HEK293 (cell line): ENCODE measurements around the gene CEP83.
"Not testable (repeated sequence)": the region's sequence is repeated elsewhere in the genome, so short reads cannot be mapped to it uniquely, and the experiment has no call there.

Source experiments
- CTCF ChIA-PET: fragments of 350-600 bp; formaldehyde crosslinking; extraction: SDS; loops from one replicate; lab custom pipeline; 2021; ENCODE audit warnings: antibody characterized with exemption; lab: Yijun Ruan, JAX
- POLR2A ChIA-PET: fragments of 300-600 bp; formaldehyde crosslinking; extraction: SDS; loops from one replicate; lab custom pipeline; 2020; ENCODE audit warnings: antibody characterized with exemption, inconsistent platforms; lab: Yijun Ruan, JAX
- H3K27ac ChIP-seq: fragments of 200-500 bp; sonication (Bioruptor generic); 2 replicates; pipeline ENCODE4 v1.5.1; 2014; ENCODE audit warnings: low read depth, low read length, control low read depth, inconsistent platforms; ENCODE audit errors: extremely low read depth
- H3K36me3 ChIP-seq, 2 experiments: fragments of 200-500 bp in 1 of 2; sonication (Bioruptor generic) in 1 of 2; 1 replicate in 1 of 2; 2 replicates in 1 of 2; pipeline ENCODE4 v1.5.1; 2014 to 2017; ENCODE audit warnings: inconsistent platforms in 2 of 2, low read length in 2 of 2; ENCODE audit not compliant: control insufficient read depth in 2 of 2, insufficient read depth in 1 of 2
- H3K4me1 ChIP-seq: fragments of 200-500 bp; sonication (Bioruptor generic); 2 replicates; pipeline ENCODE4 v1.5.1; 2014; ENCODE audit warnings: mild to moderate bottlenecking, low read length, inconsistent platforms; ENCODE audit not compliant: control insufficient read depth, insufficient read depth
- H3K4me3 ChIP-seq: 2 replicates; pipeline ENCODE4 v1.5.1; 2011; ENCODE audit warnings: low read depth, mild to moderate bottlenecking, control low read depth, low read length, moderate library complexity
- H3K9me3 ChIP-seq: fragments of 200-500 bp; sonication (Bioruptor generic); 2 replicates; pipeline ENCODE4 v1.5.1; 2014; ENCODE audit warnings: low read depth, low read length, inconsistent platforms; ENCODE audit not compliant: control insufficient read depth, insufficient read depth
- KLF7 ChIP-seq: fragments of 450-650 bp; formaldehyde crosslinking; IDR thresholded peaks from 2 replicates; pipeline ENCODE4 v1.5.1; 2016; ENCODE audit warnings: missing biosample characterization, missing genetic modification characterization, borderline replicate concordance
- PRDM1 ChIP-seq: fragments of 450-650 bp; formaldehyde crosslinking; IDR thresholded peaks from 2 replicates; pipeline ENCODE4; 2016; ENCODE audit warnings: missing biosample characterization, missing genetic modification characterization
- ZBTB48 ChIP-seq: fragments of 450-650 bp; formaldehyde crosslinking; IDR thresholded peaks from 2 replicates; pipeline ENCODE4 v1.5.1; 2016; ENCODE audit warnings: missing biosample characterization, missing genetic modification characterization
- ZFP69B ChIP-seq: fragments of 450-650 bp; formaldehyde crosslinking; IDR thresholded peaks from 2 replicates; pipeline ENCODE4 v1.5.1; 2016; ENCODE audit warnings: missing biosample characterization, missing genetic modification characterization
- ZNF23 ChIP-seq: fragments of 450-650 bp; formaldehyde crosslinking; IDR thresholded peaks from 2 replicates; pipeline ENCODE4 v1.5.1; 2016; ENCODE audit warnings: missing biosample characterization, missing genetic modification characterization, borderline replicate concordance
- ZNF561 ChIP-seq: fragments of 450-650 bp; IDR thresholded peaks from 2 replicates; pipeline ENCODE4 v1.5.1; 2018; ENCODE audit warnings: missing biosample characterization, missing genetic modification characterization, borderline replicate concordance
- ZNF596 ChIP-seq: fragments of 450-650 bp; IDR thresholded peaks from 2 replicates; pipeline ENCODE4 v1.5.0; 2018; ENCODE audit warnings: missing biosample characterization, mild to moderate bottlenecking, missing genetic modification characterization, moderate library complexity
- ZNF747 ChIP-seq: fragments of 450-650 bp; formaldehyde crosslinking; IDR thresholded peaks from 2 replicates; pipeline ENCODE4 v1.5.1; 2016; ENCODE audit warnings: missing biosample characterization, missing genetic modification characterization
- ZNF837 ChIP-seq: fragments of 450-650 bp; formaldehyde crosslinking; IDR thresholded peaks from 2 replicates; pipeline ENCODE4 v1.5.1; 2016; ENCODE audit warnings: missing biosample characterization, missing genetic modification characterization
- TF ChIP-seq, protein P1 (sequence below): sonication (generic); formaldehyde crosslinking; IDR thresholded peaks from 2 replicates; pipeline ENCODE4 v1.8.1; 2022; ENCODE audit warnings: mild to moderate bottlenecking, moderate library complexity, missing genetic modification reagents
- TF ChIP-seq, protein P2 (sequence below): fragments of 450-650 bp; formaldehyde crosslinking; IDR thresholded peaks from 2 replicates; pipeline ENCODE4 v1.5.1; 2016; ENCODE audit warnings: missing biosample characterization, missing genetic modification characterization, borderline replicate concordance
- TF ChIP-seq, protein P3 (sequence below): fragments of 450-650 bp; formaldehyde crosslinking; IDR thresholded peaks from 2 replicates; pipeline ENCODE4 v1.5.1; 2016; ENCODE audit warnings: missing biosample characterization, missing genetic modification characterization
- TF ChIP-seq, protein P4 (sequence below): fragments of 450-650 bp; formaldehyde crosslinking; IDR thresholded peaks from 2 replicates; pipeline ENCODE4 v1.5.1; 2016; ENCODE audit warnings: missing biosample characterization, missing genetic modification characterization
- TF ChIP-seq, protein P5 (sequence below): fragments of 450-650 bp; formaldehyde crosslinking; IDR thresholded peaks from 2 replicates; pipeline ENCODE4 v1.5.1; 2016; ENCODE audit warnings: missing biosample characterization, missing genetic modification characterization, borderline replicate concordance

Gene CEP83

DNA sequence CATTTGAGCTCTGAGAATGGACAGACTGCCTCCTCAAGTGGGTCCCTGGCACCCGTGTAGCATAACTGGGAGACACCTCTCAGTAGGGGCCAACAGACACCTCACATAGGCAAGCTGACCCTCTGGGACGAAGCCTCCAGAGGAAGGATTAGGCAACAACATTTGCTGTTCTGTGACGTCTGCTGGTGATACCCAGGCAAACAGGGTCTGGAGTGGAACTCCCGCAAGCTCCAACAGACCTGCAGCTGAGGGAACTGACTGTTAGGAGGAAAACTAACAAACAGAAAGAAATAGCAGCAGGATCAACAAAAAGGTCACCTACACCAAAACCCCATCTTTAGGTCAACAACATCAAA is 69.6 kb downstream of the CEP83 start (continued):
- TF ChIP-seq, protein P1, sequence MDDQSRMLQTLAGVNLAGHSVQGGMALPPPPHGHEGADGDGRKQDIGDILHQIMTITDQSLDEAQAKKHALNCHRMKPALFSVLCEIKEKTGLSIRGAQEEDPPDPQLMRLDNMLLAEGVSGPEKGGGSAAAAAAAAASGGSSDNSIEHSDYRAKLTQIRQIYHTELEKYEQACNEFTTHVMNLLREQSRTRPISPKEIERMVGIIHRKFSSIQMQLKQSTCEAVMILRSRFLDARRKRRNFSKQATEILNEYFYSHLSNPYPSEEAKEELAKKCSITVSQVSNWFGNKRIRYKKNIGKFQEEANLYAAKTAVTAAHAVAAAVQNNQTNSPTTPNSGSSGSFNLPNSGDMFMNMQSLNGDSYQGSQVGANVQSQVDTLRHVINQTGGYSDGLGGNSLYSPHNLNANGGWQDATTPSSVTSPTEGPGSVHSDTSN (CRISPR knock-in tag), result no peak
- no peak for TF ChIP-seq ZNF837 (tag by site-specific recombination)
- no peak for TF ChIP-seq ZNF596 (tag by site-specific recombination)
- TF ChIP-seq, protein P2, sequence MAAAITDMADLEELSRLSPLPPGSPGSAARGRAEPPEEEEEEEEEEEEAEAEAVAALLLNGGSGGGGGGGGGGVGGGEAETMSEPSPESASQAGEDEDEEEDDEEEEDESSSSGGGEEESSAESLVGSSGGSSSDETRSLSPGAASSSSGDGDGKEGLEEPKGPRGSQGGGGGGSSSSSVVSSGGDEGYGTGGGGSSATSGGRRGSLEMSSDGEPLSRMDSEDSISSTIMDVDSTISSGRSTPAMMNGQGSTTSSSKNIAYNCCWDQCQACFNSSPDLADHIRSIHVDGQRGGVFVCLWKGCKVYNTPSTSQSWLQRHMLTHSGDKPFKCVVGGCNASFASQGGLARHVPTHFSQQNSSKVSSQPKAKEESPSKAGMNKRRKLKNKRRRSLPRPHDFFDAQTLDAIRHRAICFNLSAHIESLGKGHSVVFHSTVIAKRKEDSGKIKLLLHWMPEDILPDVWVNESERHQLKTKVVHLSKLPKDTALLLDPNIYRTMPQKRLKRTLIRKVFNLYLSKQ (tag by site-specific recombination), result no peak
- no peak for TF ChIP-seq PRDM1 (tag by site-specific recombination)
- TF ChIP-seq, protein P3, sequence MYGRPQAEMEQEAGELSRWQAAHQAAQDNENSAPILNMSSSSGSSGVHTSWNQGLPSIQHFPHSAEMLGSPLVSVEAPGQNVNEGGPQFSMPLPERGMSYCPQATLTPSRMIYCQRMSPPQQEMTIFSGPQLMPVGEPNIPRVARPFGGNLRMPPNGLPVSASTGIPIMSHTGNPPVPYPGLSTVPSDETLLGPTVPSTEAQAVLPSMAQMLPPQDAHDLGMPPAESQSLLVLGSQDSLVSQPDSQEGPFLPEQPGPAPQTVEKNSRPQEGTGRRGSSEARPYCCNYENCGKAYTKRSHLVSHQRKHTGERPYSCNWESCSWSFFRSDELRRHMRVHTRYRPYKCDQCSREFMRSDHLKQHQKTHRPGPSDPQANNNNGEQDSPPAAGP, result no peak
- no peak for TF ChIP-seq ZFP69B (tag by site-specific recombination)

DNA sequence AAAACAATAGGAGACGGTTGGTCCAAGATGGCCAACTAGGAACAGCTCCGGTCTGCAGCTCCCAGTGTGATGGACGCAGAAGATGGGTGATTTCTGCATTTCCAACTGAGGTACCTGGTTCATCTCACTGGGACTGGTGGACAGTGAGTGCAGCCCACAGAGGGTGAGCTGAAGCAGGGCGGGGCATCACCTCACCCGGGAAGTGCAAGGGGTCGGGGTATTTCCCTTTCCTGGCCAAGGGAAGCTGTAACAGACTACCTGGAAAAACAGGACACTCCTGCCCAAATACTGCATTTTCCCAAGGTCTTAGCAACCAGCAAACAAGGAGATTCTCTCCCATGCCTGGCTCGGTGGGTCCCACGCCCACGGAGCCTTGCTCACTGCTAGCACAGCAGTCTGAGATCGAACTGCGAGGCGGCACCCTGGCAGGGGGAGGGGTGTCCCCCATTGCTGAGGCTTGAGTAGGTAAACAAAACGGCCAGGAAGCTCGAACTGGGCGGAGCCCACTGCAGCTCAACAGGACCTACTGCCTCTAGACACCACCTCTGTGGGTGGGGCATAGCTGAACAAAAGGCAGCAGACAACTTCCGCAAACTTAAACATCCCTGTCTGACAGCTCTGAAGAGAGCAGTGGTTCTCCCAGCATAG is 70.1 kb downstream of the CEP83 start:
- H3K4me3 ChIP-seq, POLR2A ChIA-PET, H3K4me1 ChIP-seq, H3K9me3 ChIP-seq, H3K27ac ChIP-seq, CTCF ChIA-PET: not testable (repeated sequence)
- peaks cover 0 to 12% of the 10 kb centered on the region in 2 experiments; a peak in 1 of 3 replicates for H3K36me3 ChIP-seq

DNA sequence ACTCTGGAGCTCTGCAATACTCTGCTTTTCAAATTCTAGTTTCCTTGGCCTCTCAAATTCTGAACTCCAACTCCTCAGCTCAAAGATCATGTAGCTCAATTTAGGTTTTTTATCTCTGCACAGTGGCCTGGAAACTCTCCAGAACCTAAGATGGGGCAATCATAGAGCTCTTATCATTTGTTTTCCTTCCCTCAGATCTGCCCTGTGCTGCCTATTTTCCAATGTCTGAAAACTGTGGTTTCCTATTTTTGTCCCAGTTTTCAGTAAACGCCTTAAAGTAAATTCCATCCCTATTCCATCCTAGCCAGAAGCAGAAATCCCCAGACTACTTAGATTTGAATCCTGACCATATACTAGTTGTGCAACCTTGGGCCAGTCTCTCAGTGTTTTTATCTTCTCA is 73.2 kb downstream of the CEP83 start:
- Histone ChIP-seq H3K4me1 (no peaks in the 10 kb centered on the region), H3K36me3 (peaks cover 0 to 13% of the 10 kb centered on the region in 2 experiments; a peak in 1 of 3 replicates), H3K9me3 (no peaks in the 10 kb centered on the region), H3K4me3 (no peak overlapping the region), H3K27ac (no peak overlapping the region)
- ChIA-PET POLR2A (no interaction called here), CTCF (no interaction called here)
- TF ChIP-seq ZBTB48 (tag by site-specific recombination) (no peak), KLF7 (no peak), ZNF561 (no peak), ZNF747 (no peak), ZNF23 (tag by site-specific recombination) (no peak)
- TF ChIP-seq, protein P4, sequence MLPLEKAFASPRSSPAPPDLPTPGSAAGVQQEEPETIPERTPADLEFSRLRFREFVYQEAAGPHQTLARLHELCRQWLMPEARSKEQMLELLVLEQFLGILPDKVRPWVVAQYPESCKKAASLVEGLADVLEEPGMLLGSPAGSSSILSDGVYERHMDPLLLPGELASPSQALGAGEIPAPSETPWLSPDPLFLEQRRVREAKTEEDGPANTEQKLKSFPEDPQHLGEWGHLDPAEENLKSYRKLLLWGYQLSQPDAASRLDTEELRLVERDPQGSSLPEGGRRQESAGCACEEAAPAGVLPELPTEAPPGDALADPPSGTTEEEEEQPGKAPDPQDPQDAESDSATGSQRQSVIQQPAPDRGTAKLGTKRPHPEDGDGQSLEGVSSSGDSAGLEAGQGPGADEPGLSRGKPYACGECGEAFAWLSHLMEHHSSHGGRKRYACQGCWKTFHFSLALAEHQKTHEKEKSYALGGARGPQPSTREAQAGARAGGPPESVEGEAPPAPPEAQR (tag by site-specific recombination), result no peak
- TF ChIP-seq, protein P5, sequence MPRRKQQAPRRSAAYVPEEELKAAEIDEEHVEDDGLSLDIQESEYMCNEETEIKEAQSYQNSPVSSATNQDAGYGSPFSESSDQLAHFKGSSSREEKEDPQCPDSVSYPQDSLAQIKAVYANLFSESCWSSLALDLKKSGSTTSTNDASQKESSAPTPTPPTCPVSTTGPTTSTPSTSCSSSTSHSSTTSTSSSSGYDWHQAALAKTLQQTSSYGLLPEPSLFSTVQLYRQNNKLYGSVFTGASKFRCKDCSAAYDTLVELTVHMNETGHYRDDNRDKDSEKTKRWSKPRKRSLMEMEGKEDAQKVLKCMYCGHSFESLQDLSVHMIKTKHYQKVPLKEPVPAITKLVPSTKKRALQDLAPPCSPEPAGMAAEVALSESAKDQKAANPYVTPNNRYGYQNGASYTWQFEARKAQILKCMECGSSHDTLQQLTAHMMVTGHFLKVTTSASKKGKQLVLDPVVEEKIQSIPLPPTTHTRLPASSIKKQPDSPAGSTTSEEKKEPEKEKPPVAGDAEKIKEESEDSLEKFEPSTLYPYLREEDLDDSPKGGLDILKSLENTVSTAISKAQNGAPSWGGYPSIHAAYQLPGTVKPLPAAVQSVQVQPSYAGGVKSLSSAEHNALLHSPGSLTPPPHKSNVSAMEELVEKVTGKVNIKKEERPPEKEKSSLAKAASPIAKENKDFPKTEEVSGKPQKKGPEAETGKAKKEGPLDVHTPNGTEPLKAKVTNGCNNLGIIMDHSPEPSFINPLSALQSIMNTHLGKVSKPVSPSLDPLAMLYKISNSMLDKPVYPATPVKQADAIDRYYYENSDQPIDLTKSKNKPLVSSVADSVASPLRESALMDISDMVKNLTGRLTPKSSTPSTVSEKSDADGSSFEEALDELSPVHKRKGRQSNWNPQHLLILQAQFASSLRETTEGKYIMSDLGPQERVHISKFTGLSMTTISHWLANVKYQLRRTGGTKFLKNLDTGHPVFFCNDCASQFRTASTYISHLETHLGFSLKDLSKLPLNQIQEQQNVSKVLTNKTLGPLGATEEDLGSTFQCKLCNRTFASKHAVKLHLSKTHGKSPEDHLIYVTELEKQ (tag by site-specific recombination), result no peak
